Coronary artery (tissue), 2 donors: Measurements from ENCODE around the gene TMEM258.

Experiments used
- DNase-seq: peaks from one replicate; pipeline ENCODE4 v3.0.0-alpha.2; 2017; ENCODE audit warnings: low spot score
- H3K27ac ChIP-seq, 2 donors: fragments of 200-600 bp; sonication (generic); one replicate each; pipeline ENCODE4 v1.5.1; 2016 to 2019
- H3K4me3 ChIP-seq: fragments of 200-600 bp; sonication (generic); 2 replicates; pipeline ENCODE4 v1.5.1; 2016; ENCODE audit warnings: mild to moderate bottlenecking, moderate library complexity
- TF ChIP-seq, protein P1 (sequence below): fragments of 200-600 bp; sonication (generic); IDR thresholded peaks from one replicate; pipeline ENCODE4 v1.5.1; 2019; ENCODE audit warnings: antibody characterized with exemption

TMEM258 gene

DNA sequence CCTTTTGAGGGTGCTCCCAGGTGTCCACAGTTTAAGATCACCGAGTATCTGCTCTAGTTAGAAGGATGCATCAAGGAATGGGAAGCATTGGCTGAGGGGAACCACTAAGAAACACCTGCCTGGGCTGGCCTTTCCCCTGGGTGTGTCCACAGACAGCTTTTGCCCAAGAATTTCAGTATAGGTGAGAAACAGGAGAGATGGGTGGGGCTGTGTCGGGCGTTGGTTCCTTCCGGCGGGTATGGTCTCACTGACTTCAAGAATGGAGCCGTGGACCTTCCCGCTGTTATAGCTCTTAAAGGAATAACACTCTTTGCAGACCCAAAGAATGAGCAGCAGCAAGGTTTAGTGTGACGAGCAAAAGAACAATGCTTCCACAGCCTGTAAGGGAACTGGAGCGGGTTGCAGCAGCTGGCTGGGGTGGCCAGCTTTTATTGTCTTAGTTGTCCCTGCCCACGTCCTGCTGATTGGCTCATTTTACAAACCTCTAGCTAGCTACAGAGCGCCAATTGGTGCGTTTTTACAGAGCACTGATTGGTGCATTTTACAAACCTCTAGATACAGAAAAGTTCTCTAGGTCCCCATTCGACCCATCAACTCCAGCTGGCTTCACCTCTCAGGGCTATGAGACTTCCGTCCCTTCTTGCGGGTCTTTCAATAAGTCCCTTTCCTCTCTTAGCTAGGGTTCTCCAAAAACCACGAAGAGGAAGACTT, 22.0 kb upstream of the TMEM258 start:
- Histone ChIP-seq H3K27ac (peak overlapping the region; percentile 99), H3K4me3 (peak overlapping the region; percentile 88)
- TF ChIP-seq, protein P1, sequence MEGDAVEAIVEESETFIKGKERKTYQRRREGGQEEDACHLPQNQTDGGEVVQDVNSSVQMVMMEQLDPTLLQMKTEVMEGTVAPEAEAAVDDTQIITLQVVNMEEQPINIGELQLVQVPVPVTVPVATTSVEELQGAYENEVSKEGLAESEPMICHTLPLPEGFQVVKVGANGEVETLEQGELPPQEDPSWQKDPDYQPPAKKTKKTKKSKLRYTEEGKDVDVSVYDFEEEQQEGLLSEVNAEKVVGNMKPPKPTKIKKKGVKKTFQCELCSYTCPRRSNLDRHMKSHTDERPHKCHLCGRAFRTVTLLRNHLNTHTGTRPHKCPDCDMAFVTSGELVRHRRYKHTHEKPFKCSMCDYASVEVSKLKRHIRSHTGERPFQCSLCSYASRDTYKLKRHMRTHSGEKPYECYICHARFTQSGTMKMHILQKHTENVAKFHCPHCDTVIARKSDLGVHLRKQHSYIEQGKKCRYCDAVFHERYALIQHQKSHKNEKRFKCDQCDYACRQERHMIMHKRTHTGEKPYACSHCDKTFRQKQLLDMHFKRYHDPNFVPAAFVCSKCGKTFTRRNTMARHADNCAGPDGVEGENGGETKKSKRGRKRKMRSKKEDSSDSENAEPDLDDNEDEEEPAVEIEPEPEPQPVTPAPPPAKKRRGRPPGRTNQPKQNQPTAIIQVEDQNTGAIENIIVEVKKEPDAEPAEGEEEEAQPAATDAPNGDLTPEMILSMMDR: no peak
- DNase-seq: no peak

DNA sequence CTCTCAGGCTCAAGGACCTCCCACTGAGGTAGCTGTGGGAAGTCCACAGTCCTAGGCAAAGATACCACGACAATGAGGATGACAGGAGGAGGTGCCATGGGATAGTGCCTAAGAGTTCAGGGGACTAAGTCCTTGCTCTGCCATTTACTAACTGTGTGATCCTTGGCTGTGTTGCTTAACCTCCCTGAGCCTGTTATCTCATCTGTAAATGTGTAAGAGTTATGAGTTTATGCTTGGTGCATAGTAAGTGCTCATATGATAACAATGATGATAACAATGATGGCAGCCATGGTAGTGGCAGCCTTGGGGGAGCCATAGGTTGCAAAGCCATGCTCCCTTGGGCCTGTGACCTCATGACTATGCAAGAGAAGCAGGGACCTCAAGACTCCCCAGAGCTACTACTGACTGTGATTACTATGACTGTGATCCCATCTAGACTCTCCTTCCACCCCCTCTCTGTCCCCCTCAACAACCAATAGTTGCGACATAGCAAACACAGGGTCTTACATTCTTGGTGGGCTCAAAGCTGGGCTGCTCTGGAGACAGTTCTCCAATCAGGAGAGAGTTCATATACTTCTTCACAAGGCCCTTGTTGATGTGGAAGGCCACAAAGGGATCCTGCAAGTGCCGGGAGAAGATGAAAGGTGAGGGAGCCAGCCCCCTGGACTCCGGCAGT, 20.5 kb upstream of the TMEM258 start:
- TF ChIP-seq, protein P1: no peak
- H3K4me3 ChIP-seq: no peak overlapping the region
- DNase-seq: no peak
- no peak overlapping the region for H3K27ac ChIP-seq

GRCh38 chr11:61811831-61812230, 19.4 kb upstream of the TMEM258 start:
- no peak overlapping the region for H3K4me3 ChIP-seq
- TF ChIP-seq, protein P1: no peak
- DNase-seq: no peak
- no peak overlapping the region for H3K27ac ChIP-seq

- H3K27ac ChIP-seq: no peak overlapping the region
- H3K4me3 ChIP-seq: no peak overlapping the region
- no peak for DNase-seq
- TF ChIP-seq, protein P1: no peak
These were observed 18.3 kb upstream of the TMEM258 start for GRCh38 chr11:61810671-61811175.

DNA sequence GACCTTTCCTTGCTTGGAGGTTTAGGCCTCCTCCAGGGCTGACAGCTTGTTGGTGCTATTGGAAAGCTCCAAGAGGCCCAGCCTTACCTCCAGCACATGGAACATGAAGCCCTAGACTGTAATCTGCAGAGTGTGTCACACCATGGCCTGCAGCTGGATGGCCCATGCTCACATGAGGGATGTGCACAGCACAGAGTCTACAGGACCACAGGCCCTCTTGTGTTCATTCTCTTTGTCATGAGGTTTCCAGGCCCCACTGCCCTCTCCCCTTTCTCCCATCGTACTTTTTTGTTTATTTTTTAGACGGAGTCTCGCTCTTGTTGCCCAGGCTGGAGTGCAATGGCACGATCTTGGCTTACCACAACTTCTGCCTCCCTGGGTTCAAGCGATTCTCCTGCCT, 14.4 kb upstream of the TMEM258 start:
- TF ChIP-seq, protein P1: no peak

DNA sequence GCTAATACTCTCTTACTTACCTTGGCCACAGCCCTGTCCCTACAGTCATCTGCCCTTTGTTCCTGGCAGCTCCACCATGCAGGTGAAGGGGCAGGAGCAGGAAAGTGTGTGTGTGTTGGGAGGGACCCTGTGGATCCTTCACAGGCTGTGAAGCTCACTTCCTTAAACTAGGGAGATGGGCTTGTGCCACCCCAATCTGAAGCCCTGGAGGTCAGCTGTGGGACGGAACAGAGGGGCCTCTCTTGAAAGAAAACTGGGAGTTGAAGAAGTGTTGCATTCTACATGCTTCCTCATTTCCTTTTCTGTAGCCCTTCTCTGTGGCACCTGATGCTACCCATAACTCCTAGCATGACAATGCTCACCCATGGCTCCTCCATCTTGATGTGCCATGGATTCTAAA, 12.7 kb upstream of the TMEM258 start:
- Histone ChIP-seq H3K4me3 (no peak overlapping the region), H3K27ac (no peak overlapping the region)
- TF ChIP-seq, protein P1: no peak
- DNase-seq: no peak

More for the DNA sequence above, 14.4 kb upstream of the TMEM258 start:
- no peak overlapping the region for H3K27ac ChIP-seq
- no peak overlapping the region for H3K4me3 ChIP-seq
- DNase-seq: no peak
